ENCODE data around the gene TDRD10.

DNA sequence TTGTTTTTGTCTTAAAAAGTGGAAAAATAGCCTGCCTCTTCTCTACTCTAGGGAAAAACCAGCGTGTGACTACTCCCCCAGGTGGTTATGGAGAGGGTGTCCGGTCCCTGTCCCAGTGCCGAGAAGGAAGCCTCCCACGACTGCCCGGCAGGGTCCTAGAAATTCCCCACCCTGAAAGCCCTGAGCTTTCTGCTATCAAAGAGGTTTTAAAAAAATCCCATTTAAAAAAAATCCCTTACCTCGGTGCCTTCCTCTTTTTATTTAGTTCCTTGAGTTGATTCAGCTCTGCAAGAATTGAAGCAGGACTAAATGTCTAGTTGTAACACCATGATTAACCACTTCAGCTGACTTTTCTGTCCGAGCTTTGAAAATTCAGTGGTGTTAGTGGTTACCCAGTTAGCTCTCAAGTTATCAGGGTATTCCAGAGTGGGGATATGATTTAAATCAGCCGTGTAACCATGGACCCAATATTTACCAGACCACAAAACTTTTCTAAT is 35.0 kb upstream of the TDRD10 start:
- TF ChIP-seq, protein P1, sequence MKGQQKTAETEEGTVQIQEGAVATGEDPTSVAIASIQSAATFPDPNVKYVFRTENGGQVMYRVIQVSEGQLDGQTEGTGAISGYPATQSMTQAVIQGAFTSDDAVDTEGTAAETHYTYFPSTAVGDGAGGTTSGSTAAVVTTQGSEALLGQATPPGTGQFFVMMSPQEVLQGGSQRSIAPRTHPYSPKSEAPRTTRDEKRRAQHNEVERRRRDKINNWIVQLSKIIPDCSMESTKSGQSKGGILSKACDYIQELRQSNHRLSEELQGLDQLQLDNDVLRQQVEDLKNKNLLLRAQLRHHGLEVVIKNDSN (IDR thresholded peaks at IDR 0.05) = no peak
- TF ChIP-seq ZBTB7A (IDR thresholded peaks at IDR 0.05; ENCODE audit: low read depth) = no peak
- no peak for TF ChIP-seq TCF12 (IDR thresholded peaks at IDR 0.05; ENCODE audit: low read depth)
- TF ChIP-seq EP300 (IDR thresholded peaks at IDR 0.05; ENCODE audit: borderline replicate concordance) = no peak
- TF ChIP-seq EGR1 (IDR thresholded peaks at IDR 0.05) = no peak
- no peak for TF ChIP-seq RAD21 (IDR thresholded peaks at IDR 0.05; ENCODE audit: low read depth)
- no peak for TF ChIP-seq CEBPB (IDR thresholded peaks at IDR 0.05)
- no peak for TF ChIP-seq TEAD4 (IDR thresholded peaks at IDR 0.05)
- TF ChIP-seq, protein P2, sequence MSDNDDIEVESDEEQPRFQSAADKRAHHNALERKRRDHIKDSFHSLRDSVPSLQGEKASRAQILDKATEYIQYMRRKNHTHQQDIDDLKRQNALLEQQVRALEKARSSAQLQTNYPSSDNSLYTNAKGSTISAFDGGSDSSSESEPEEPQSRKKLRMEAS (IDR thresholded peaks at IDR 0.05) = no peak
- no peak for TF ChIP-seq YY1 (IDR thresholded peaks at IDR 0.05; ENCODE audit: low read depth)
- no peak for TF ChIP-seq CREB1 (IDR thresholded peaks at IDR 0.05; ENCODE audit: low read depth)
- TF ChIP-seq TAF1 (IDR thresholded peaks at IDR 0.05; ENCODE audit: low read depth) = no peak
- no peak for TF ChIP-seq REST (IDR thresholded peaks at IDR 0.05; ENCODE audit: low read depth)

All from Ishikawa (cell line).